HepG2 (cell line): ENCODE results near the gene CCL19. TPM values are rescaled to one million over a fixed set of nuclear protein-coding genes. Genes with fewer than 3 reads are reported as not detected.
A peak's percentile ranks its signal among the peaks of the same experiment; 100 is the strongest.

Experiments used
- ATAD3A ChIP-seq: sonication (generic); formaldehyde crosslinking; IDR thresholded peaks from 2 replicates; pipeline ENCODE4 v1.4.0; 2020; ENCODE audit warnings: missing genetic modification reagents
- ATF3 ChIP-seq: sonication (generic); formaldehyde crosslinking; IDR thresholded peaks from 2 replicates; pipeline ENCODE4 v1.4.0; 2020; ENCODE audit warnings: missing genetic modification reagents
- CCDC6 ChIP-seq: sonication (generic); formaldehyde crosslinking; IDR thresholded peaks from 2 replicates; pipeline ENCODE4 v1.8.1; 2022; ENCODE audit warnings: mild to moderate bottlenecking, missing genetic modification reagents, moderate library complexity
- EEA1 ChIP-seq: sonication (generic); formaldehyde crosslinking; IDR thresholded peaks from 2 replicates; pipeline ENCODE4 v1.5.1; 2020; ENCODE audit warnings: mild to moderate bottlenecking, missing genetic modification reagents, borderline replicate concordance
- HDAC6 ChIP-seq: fragments of 200-600 bp; sonication (generic); IDR thresholded peaks from 2 replicates; pipeline ENCODE4 v1.7.0; 2017; ENCODE audit warnings: mild to moderate bottlenecking, antibody characterized with exemption, low read length, low read depth
- MXD3 ChIP-seq: IDR thresholded peaks from 2 replicates; pipeline ENCODE4 v1.6.1; 2016; ENCODE audit warnings: mild to moderate bottlenecking, missing biosample characterization, missing genetic modification reagents
- NCOR1 ChIP-seq: fragments of 200-600 bp; sonication (generic); IDR thresholded peaks from 2 replicates; pipeline ENCODE4 v1.7.0; 2017; ENCODE audit warnings: antibody characterized with exemption, low read length, borderline replicate concordance
- RARG ChIP-seq: sonication (generic); formaldehyde crosslinking; IDR thresholded peaks from 2 replicates; pipeline ENCODE4 v1.4.0; 2020; ENCODE audit warnings: low read depth, mild to moderate bottlenecking, missing genetic modification reagents
- REST ChIP-seq, 2 experiments: IDR thresholded peaks; 2 replicates each; pipeline ENCODE4 v1.6.1; 2011 to 2012; ENCODE audit warnings: low read length in 2 of 2, borderline replicate concordance in 1 of 2, low read depth in 1 of 2, mild to moderate bottlenecking in 1 of 2, moderate library complexity in 1 of 2
- RNF2 ChIP-seq: fragments of 450-650 bp; conservative IDR thresholded peaks from 2 replicates; pipeline ENCODE4 v1.6.1; 2016; ENCODE audit warnings: low read depth
- SKI ChIP-seq: fragments of 450-650 bp; IDR thresholded peaks from one replicate; pipeline ENCODE4 v1.6.1; 2018; ENCODE audit warnings: mild to moderate bottlenecking; ENCODE audit not compliant: partially characterized antibody
- SP5 ChIP-seq: IDR thresholded peaks from 2 replicates; pipeline ENCODE4 v1.6.1; 2016; ENCODE audit warnings: low read depth, borderline replicate concordance
- SPEN ChIP-seq: sonication (generic); formaldehyde crosslinking; IDR thresholded peaks from 2 replicates; pipeline ENCODE4 v1.5.1; 2020; ENCODE audit warnings: low read depth, mild to moderate bottlenecking, missing genetic modification reagents
- ZFP82 ChIP-seq: sonication (generic); formaldehyde crosslinking; IDR thresholded peaks from 2 replicates; pipeline ENCODE4 v1.5.1; 2020; ENCODE audit warnings: mild to moderate bottlenecking, missing genetic modification reagents, borderline replicate concordance
- ZNF546 ChIP-seq: sonication (generic); formaldehyde crosslinking; conservative IDR thresholded peaks from 2 replicates; pipeline ENCODE4 v1.8.1; 2023; ENCODE audit warnings: mild to moderate bottlenecking, missing genetic modification reagents
- polyA plus RNA-seq, 8 experiments: library from polyadenylated mRNA; depleted of rRNA in 3 of 8; stranded (reverse) in 7 of 8; unstranded in 1 of 8; fragments of >200 nt; fragmentation: Illumina TruSeq in 4 of 8; extraction: Trizol in 4 of 8; gene quantifications; 2 replicates each; pipeline versions ENCODE4 v1.2.1 to v1.2.3, GENCODE V29; 2011 to 2016; ENCODE audit warnings: low read depth in 4 of 8, missing spikeins in 1 of 8, mixed read lengths in 1 of 8; ENCODE audit not compliant: insufficient read depth in 1 of 8
- total RNA-seq, 5 experiments: library from RNA; depleted of rRNA; stranded (reverse); fragments of >200 nt; fragmentation: Illumina TruSeq; extraction: Trizol; gene quantifications; 2 replicates each; pipeline ENCODE4 v1.2.3, GENCODE V29; 2016; ENCODE audit warnings: low read depth in 1 of 5
- TF ChIP-seq, protein P1 (sequence below): sonication (generic); formaldehyde crosslinking; IDR thresholded peaks from 2 replicates; pipeline ENCODE4 v1.4.0; 2020; ENCODE audit warnings: missing genetic modification reagents
- TF ChIP-seq, protein P2 (sequence below): sonication (generic); formaldehyde crosslinking; IDR thresholded peaks from 2 replicates; pipeline ENCODE4 v1.4.0; 2020; ENCODE audit warnings: missing genetic modification reagents
- TF ChIP-seq, protein P3 (sequence below): sonication (generic); formaldehyde crosslinking; IDR thresholded peaks from 2 replicates; pipeline ENCODE4 v1.4.0; 2020; ENCODE audit warnings: missing genetic modification reagents

CCL19 gene
- total and polyA plus RNA-seq, 2 of the 13 experiments (the other 11 are each of a cell fraction or from before 2014, with no cell fraction given) = not detected

DNA sequence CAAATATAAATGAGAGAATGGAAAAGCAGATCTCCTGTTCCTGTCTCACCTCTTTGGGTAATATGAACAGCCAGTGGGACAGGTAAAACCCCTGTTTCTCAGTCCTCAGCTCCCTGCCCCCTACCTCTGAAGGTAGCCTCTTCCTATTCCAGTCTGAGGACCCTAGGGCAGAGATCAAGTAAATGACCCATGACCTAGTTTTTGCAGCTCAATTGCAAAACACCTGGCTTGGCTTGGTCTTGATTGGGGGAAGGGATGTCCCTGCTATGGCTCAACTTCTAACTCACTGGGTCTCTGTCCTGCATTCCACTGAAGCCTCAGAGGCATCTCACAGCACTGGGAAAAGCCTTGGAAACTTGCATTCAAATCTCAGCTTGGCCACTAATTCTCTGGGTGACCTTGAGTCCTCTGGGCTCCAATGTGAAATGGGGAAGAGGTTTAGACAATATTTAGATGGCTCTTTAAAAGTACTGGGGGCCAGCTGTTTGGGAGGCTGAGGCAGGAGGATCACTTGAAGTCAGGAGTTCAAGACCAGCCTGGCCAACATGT, 46.2 kb downstream of the CCL19 start (continued):
- TF ChIP-seq HDAC6 (no peak), RARG (no peak), NCOR1 (peak; percentile 94), REST (IDR thresholded peaks at IDR 0.05; ENCODE audit: borderline replicate concordance in 1 of 2, low read depth in 1 of 2, low read length in 2 of 2) (peak in 1 of 2 experiments; percentile 57; a peak in 1 of 4 replicates), ZFP82 (CRISPR knock-in tag) (no peak), SKI (peak; percentile 85), CCDC6 (peak; percentile 57; the same call in 1 of the 2 replicates), ATF3 (CRISPR knock-in tag) (no peak), ZNF546 (no peak), EEA1 (CRISPR knock-in tag) (no peak), SPEN (CRISPR knock-in tag) (peak; percentile 63), SP5 (CRISPR knock-in tag) (peak; percentile 42; the same call in 1 of the 2 replicates), MXD3 (CRISPR knock-in tag) (no peak), RNF2 (no peak), ATAD3A (CRISPR knock-in tag) (no peak)
- TF ChIP-seq, protein P1, sequence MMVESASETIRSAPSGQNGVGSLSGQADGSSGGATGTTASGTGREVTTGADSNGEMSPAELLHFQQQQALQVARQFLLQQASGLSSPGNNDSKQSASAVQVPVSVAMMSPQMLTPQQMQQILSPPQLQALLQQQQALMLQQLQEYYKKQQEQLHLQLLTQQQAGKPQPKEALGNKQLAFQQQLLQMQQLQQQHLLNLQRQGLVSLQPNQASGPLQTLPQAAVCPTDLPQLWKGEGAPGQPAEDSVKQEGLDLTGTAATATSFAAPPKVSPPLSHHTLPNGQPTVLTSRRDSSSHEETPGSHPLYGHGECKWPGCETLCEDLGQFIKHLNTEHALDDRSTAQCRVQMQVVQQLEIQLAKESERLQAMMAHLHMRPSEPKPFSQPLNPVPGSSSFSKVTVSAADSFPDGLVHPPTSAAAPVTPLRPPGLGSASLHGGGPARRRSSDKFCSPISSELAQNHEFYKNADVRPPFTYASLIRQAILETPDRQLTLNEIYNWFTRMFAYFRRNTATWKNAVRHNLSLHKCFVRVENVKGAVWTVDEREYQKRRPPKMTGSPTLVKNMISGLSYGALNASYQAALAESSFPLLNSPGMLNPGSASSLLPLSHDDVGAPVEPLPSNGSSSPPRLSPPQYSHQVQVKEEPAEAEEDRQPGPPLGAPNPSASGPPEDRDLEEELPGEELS (CRISPR knock-in tag) = peak; percentile 30; the same call in 1 of the 2 replicates
- TF ChIP-seq, protein P2, sequence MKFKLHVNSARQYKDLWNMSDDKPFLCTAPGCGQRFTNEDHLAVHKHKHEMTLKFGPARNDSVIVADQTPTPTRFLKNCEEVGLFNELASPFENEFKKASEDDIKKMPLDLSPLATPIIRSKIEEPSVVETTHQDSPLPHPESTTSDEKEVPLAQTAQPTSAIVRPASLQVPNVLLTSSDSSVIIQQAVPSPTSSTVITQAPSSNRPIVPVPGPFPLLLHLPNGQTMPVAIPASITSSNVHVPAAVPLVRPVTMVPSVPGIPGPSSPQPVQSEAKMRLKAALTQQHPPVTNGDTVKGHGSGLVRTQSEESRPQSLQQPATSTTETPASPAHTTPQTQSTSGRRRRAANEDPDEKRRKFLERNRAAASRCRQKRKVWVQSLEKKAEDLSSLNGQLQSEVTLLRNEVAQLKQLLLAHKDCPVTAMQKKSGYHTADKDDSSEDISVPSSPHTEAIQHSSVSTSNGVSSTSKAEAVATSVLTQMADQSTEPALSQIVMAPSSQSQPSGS (CRISPR knock-in tag) = peak; percentile 68; the same call in 1 of the 2 replicates
- TF ChIP-seq, protein P3, sequence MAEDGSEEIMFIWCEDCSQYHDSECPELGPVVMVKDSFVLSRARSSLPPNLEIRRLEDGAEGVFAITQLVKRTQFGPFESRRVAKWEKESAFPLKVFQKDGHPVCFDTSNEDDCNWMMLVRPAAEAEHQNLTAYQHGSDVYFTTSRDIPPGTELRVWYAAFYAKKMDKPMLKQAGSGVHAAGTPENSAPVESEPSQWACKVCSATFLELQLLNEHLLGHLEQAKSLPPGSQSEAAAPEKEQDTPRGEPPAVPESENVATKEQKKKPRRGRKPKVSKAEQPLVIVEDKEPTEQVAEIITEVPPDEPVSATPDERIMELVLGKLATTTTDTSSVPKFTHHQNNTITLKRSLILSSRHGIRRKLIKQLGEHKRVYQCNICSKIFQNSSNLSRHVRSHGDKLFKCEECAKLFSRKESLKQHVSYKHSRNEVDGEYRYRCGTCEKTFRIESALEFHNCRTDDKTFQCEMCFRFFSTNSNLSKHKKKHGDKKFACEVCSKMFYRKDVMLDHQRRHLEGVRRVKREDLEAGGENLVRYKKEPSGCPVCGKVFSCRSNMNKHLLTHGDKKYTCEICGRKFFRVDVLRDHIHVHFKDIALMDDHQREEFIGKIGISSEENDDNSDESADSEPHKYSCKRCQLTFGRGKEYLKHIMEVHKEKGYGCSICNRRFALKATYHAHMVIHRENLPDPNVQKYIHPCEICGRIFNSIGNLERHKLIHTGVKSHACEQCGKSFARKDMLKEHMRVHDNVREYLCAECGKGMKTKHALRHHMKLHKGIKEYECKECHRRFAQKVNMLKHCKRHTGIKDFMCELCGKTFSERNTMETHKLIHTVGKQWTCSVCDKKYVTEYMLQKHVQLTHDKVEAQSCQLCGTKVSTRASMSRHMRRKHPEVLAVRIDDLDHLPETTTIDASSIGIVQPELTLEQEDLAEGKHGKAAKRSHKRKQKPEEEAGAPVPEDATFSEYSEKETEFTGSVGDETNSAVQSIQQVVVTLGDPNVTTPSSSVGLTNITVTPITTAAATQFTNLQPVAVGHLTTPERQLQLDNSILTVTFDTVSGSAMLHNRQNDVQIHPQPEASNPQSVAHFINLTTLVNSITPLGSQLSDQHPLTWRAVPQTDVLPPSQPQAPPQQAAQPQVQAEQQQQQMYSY (CRISPR knock-in tag) = no peak
